SW480 (cell line): ENCODE results near the gene TPRG1.

ENCODE experiments used
- DNase-seq: peaks from one replicate; pipeline ENCODE4 v3.0.0-alpha.2; 2016; ENCODE audit warnings: low spot score

Gene TPRG1

DNA sequence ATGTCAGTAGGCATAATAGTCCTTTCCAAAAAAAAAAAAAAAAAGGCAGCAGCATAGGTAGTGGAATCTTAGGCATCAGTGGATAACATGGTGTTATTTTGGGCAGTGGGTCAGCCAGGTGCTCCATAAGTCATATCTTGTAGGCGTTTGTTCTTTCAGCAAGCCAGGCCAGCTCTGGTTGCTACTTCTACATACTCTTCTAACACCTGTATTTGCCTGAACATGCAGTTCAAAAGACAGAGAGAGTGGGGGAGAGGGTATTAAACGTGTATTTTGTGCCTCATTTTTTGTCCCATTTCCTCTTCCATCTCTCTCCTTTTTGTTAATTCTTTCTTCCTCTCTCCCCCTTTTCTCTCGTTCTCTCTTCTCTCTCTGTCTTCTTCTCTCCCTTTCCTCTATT, 110.4 kb downstream of the TPRG1 start:
- DNase-seq = no peak

DNA sequence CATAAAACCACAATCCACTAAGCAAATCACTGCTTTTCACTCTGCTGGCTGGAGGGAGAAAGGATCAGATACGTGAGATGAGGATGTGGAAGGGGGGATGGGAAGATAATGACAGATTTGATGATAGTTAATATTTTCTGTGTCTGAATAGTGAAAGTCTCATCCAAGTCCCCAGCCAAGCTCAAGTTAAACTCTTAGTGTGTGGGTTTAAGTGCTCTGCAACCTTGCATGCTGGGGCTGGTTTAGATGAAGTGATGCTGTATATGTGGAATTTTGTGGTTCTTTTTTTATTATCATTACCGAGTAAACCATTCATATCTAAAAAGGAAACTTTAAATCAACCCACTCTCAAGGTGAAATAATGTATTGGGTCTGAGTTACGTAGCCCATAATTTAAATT, 111.0 kb downstream of the TPRG1 start:
- no peak for DNase-seq

DNA sequence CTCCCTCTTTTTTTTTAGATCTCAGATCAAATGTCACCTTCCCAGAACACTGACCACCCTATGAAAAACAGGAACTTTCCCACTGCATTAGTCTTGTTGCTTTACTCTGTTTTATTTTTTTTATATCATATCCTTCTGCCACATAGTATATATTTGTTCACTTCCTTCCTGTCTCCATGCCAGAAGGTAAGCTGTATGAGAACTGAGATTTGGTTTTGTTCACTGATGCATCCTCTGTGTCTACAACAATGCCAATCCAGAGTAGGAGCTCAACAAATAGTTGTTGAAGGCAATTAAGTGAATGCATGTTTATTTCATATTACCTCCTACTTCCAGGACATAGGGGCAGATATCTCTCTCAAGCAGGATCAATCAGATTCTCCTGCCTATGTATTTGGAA, 114.4 kb downstream of the TPRG1 start:
- no peak for DNase-seq

DNA sequence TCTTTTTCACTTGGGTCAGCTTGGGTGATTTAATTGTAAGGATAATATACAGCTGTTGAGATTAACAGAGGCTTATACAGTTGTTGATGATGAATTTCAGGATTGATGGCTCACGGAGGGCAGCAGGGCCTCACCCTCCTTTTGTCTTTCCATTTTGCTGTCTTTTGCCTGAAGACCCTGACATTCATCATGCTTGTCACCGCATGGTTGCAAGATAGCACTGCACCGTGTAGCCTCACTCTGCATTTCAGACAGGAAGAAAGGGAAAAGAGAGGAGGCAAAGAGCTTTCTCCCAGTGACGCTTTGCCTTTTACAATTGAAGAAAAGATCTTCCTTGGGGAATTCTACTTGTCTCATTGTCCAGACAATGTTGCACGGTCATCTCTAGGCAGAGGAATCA, 115.1 kb downstream of the TPRG1 start:
- no peak for DNase-seq

DNA sequence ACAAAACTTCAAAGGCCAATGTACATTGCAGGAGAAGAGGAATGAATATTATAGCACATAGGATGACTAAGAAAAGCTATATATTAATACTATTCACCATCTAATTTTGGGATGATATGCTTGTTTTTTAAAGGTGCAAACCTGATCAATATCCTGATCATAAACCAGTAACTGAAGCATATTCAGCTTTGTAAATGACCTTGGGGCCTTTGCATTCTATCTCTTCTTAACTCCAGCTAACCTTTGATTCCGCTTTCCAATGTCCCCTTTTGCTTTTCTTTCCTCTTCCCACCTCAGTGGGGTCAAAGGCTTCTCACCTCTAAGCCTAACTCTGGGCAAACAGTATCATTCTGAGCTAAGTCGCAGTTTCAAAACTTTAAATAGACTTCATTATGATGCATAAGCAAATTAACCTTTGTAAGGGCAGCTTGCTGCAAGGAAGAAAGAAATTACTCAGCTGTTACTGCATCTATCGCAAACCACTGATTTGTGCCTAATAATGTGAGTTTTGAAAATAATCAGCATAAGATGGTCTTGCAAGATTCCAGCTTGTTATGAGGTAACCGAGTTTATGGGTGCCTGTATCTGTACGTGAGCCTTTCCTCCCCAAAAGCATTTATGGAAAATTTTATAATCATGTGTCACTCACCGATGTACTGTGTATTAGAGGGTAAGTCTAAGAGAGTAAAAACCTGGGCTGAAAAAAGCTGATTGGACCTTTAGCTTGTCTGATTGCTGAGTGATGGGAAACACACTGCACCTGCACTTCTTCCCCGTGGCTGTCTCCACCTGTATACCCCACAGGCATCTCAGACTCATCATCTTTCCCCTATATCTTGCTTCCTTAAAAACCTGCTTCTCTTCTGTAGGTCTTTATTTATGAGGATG, 116.8 kb downstream of the TPRG1 start:
- DNase-seq = no peak

DNA sequence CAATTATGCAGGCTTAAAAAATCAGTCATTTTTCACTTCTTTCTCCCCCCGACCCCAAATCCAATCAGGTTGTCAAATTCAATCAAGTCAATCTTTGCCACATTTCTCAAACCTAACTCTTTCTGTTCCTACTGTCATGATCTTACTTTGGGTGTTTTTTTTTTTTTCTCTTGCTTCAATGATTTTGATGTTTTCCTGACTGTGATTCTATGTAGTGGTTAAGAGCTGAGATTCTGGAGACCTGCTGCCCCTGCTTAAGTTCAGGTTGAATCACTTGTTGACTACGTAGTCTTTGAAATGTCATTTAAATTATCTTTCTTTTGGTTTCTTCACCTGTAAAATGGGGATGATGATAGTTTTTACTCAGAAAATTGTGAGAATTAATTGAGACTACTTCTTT, 117.5 kb downstream of the TPRG1 start:
- no peak for DNase-seq

DNA sequence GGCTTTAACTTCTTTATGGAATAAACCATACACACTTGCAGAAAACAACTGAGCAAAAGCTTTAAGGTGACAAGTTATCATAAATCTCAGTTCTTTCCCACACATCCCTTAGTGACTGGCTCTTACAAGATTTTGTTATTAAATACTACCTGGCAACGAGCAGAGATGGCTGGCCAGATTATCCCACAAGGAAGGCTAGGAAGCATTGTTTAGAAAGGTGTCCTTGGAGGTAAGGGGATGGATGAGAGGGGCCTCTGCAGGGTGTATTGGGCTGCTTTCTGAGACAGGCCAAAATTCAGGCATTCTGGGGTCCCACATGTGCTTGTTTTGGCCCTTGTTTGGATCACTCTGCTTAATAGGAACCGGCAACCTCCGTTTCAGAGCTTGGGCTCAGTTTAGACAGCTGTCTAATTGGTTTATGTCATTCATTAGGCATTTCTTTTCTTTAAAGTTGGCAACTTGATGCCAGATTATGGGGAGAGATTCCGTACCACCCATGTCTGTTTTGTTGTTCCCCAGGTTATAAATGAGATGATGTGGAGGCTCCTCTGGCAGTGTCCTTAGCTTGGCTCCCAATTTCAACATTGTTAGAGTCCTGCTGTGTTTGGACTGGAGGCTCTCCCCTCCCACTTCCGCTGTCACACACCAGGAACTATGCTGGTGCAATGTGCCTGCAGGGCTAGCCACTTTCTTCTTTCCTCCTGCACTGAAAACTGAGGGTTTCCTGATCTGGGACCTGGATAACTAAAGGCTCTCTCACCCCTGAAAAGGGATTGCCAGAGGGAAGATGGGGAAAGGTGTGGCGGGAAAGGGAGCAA, 121.1 kb downstream of the TPRG1 start:
- DNase-seq = no peak

DNA sequence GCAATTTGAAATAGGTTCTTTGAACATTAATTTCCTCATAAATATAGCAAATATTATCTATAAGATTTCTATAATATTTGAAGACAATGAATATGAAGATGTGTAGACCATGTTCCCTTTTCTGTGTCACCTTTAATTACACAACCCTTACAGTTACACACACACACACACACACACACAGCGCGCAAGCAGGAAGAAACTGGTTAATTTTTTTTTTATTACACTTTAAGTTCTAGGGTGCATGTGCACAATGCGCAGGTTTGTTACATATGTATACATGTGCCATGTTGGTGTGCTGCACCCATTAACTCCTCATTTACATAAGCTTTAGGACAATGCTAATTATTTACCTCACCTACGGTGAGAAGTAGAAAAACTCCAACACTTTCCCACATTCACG, 122.9 kb downstream of the TPRG1 start:
- DNase-seq = no peak

DNA sequence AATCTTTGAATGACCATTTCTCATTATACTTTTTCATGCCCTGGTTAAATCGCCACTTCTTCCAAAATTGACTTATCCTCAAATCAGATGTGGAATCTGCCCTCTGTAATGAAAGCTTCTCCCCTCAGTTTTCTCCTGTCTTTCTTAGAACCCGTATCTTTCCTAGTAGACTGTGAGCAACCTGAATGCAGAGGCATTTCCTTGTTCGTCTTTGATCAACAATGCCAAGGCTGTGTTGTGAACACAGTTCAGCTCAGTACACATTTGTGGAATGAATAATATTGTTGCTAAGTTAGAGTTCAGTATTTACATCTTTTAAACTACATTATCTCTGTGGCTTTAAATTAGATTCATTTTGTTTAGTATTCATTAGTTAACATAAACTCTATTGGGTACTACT, 123.3 kb downstream of the TPRG1 start:
- no peak for DNase-seq

DNA sequence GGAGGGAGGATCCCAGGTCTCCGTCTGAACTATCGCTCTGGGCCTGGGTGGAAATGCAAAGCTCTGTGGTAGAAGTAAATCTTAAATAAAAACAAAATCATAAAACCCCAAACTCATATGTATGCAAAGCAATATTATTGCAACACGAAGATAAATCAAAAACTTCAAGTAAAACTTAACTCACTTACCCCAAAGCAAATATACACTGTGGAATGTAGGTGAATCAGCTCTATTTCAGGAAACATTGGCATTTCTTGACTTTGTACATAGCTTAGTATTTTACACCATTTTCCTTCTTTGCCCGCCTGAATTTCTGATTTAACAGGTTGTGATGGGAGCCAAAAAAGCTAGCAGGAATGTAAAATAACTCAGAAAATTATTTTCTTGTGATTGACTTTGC, 126.2 kb downstream of the TPRG1 start:
- no peak for DNase-seq

DNA sequence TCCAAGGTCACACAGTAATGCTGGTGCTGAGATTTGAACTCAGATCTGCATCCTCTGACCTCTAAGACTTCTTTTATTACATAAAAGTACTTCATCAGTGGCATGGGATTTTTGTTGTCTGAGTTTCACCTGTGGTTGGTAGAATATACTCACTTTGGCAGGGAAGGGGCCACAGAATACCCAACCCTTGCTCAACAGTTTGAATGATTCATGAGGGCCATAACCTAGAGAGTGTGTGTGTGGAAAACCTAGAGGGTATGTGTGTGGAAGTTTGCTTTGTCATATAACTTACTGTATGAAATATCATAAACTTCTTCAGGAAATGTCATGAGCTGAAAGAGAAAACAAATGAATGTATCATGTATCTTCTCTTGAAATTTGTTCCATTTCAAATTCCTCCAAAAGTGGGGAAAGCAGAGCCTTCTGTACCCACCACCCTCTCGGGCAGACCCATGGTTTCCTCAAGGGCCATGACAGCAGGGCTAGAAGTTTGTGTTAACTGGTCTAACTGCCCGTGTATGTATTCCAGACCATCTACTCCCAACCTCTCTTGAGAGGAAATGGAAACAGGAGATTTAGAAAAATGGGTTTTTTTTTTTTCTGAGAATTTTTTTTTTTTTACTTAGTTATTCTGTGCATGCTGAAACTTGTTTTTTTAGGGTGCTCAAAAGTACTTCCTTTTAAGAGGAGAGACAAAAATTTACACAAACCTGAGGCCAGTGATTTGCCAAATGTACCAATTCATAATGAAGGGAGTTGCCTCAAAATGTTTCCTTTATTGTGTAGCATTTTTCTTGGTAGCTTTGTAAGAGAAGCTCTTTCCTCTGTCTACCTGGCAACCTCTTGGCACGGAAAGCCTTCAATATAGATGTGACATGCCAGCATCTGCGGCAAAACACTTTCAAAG, 127.0 kb downstream of the TPRG1 start:
- no peak for DNase-seq

DNA sequence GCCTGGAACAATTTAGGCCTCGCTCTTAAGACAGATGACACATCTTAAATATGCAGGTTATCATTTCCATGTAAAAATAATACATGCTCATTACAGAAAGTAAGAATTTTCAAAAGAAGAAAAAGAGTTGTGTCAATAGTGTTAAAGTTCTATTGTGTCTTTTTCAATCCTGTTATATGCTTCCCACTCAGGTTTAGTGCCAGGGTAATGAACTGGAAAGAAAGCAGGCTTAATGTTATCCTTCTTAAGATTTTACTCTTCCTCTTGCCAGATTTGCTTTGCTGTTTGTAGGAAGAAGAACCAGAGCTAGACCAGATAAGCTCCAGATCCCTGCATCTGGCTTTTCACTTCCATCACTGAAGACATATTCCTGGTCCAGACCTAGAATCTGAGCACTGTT, 128.6 kb downstream of the TPRG1 start:
- no peak for DNase-seq

DNA sequence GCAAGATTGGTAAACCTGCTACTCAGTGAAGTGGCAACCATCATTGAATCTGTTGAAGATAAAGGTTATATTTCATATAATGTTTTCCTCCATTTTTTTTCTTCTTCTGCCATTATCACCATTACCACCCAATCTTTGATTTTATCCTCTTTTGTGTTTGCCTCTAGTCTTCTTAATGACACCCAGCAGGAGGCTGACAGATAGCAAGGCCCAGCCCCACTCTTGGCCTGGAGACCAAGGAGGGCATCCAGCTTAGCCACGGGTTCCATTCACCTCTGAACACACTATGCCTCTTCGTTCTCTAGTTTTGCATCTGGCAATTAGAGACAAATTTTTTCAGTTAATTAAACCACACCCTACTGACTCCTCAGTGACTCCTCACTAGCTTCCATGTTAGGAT, 129.7 kb downstream of the TPRG1 start:
- no peak for DNase-seq

DNA sequence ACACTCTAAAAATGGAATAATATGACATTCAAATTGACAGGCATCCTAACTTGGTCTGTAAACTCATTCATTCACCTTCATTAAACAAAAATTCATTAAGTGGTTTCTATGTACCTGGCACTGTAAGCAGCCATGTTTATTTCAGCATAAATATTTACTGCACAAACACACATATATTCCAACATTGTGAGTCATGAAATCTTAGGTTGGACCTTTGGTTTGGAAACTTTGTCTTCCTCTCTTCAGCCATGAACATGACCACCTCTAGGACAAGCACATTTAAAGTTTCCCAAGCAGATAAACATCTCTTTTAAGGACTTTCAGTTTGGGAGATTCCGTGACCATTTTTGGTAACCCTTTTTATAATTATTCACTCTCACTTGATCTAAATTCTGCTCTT, 131.8 kb downstream of the TPRG1 start:
- no peak for DNase-seq

DNA sequence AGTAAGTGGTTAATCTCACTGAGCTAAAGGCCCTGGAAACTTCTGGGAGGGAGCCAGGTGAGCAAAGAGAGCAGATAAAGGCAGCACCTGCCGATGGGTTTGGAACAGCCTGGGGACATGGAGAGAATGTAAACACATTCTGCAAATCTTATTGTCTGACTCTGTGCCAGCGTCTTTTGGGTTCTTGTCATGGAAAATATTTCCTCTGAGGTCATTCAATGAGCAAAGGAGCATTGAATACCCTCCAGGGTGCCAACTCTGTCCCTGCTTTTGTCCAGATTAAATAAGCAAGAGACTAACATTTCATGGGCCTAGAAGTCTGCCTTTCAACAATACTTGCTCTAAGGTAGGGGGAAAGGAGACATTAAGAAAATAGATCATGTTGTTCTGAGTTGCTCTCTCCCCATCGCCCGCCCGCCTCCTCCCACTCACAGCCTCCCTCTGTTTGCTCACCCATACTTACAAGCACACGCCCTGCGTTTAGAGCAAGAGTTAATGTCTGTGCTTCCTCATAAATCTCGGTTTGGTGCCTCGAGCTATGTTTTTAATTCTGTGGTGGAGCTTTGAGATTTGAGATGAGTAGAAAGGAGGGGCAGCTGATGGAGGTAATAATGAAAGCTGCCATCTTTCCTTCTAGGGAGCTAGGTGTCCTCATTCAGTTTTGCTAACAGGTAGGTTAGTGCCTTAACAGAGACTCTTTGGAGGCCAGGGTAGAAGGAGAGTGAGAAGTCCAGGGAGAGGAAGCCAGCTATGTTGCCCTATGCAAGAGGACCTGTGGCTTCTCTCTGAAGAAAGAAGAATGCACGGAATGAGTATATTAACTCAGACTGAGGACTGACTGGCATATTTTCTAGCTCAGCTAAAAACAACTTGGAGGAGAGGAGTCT, 132.9 kb downstream of the TPRG1 start:
- DNase-seq = no peak

DNA sequence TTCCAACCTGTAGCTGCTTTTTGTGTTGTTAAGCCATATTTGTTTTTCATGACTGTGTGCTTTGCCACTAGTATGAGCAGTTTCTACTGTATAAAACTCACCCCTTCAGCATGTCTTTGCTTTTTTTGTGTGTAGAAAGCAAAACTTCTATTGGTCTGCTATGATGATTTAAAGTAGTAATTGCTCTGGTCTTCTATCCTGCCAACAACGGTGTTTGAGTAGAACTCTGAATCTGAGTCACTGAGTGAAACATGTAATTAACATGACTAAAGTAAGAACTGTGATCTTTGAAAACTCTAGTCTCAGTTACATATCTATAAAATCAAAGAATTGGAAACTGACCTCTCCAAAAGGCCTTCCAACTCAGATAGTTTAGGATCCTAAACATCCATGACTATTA, 133.6 kb downstream of the TPRG1 start:
- DNase-seq = no peak

DNA sequence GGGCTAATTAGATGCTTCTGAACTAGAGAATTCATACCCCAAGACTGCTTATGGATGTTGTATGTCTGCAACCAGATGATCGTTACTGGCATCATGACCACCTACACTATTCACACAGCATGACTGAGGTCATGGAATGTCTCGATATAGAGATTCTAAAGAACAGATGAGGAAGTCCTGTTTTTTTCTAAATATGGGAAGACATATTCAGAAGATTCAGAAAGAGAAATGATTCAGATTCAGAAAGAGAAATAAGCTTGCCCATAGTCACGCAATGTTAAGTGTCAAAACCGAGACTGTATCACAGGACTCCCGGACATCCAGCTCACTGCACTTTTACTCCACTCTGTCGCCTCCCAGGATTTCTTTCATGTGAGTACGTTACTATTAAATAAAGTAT, 136.2 kb downstream of the TPRG1 start:
- no peak for DNase-seq

DNA sequence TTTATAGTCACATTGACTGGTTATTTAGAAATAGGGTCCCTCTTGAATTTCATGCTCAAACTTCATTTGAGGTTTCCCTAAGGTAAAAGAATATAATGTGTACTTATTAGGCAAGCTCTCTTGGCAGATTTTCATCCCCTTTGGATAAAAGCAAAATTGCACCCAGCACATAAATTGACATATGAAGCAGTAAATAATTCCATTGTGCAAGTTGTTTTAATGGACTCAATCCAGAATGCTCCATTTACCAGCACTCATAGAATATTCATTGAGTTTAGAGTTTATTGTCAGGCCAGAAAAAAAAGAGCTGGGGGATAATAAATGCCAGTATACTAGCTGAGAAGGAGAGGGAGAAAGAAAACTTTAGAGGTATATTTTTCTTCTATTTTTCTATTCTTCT, 136.8 kb downstream of the TPRG1 start:
- no peak for DNase-seq

DNA sequence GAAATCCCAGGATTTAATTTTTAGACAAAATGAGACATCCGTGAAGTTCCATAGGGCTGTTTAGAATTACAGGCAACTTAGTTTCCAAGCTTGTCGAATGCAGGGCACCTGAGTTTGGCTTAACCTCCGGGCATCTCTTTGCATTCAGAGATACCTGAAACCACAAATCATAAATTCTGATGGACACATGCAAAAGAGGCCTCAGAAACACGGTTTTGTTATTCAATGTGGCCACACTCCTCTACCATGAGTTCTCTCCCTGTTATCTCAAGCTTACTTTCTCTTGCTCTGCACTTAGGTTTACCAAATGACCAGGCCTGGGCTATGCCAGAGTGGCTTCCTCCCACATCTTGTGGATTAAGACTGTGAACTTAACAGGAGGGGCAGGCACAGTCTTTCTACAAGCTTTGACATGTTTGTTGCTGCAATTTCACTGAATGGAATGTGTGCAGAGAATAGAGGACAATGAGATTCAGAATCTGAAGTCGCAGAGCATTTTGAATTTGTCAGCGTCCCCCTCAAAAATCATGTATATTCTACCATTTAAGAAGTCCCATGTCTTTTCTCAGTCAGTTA, 137.7 kb downstream of the TPRG1 start:
- DNase-seq = no peak

DNA sequence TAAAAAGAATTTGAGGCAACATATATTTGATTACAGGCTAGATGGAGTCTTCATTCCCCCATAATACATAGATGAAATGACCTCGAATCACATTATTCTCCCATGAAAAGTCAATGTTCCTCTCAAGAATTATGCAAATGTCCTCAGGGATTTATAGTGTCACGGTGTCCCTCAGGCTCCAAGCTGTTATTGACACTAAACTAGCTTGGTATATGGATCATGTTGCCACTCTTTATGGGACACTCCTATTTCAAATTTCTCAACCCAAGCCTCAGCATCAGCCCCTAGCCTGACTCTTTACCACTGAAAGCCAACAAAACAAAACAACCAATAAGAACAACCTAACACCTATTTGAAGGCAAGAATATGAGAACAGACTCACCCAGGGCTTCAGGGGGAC, 139.8 kb downstream of the TPRG1 start:
- DNase-seq = no peak

DNA sequence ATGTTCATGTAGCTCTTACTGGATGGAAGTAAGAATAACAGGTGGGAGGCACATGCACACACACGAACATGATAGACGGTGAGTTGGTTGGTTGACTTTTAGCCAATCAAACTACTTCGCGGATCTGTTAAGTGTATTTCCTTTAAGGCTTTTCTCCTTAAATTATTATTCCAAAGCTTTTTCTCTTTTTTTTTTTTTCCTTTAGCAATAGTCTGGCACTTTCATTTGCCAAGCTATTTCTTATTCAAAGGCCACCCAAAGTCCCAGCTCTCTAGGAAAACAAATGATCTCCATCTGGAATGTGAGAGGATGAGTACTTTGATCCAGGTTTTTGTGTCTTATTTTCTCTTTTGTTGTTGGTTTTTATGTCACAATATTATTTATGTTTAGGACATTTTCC, 141.1 kb downstream of the TPRG1 start:
- DNase-seq = no peak
